WERI-Rb-1 (cell line): Measurements from ENCODE around the gene ADAMTS5.

Source experiments
- DNase-seq: peaks from one replicate; pipeline ENCODE4 v3.0.0-alpha.2; 2020
- H3K27ac ChIP-seq: fragments of 250-450 bp; sonication (Bioruptor Pico); 2 replicates; pipeline ENCODE4 v1.5.1; 2020; ENCODE audit warnings: mild to moderate bottlenecking, moderate library complexity
- H3K27me3 ChIP-seq: fragments of 250-450 bp; sonication (Bioruptor Pico); 2 replicates; pipeline ENCODE4 v1.5.1; 2021; ENCODE audit warnings: mild to moderate bottlenecking, low read depth, moderate library complexity; ENCODE audit not compliant: insufficient read depth, severe bottlenecking
- H3K36me3 ChIP-seq: fragments of 250-450 bp; sonication (Bioruptor Pico); 2 replicates; pipeline ENCODE4 v1.5.1; 2020; ENCODE audit warnings: mild to moderate bottlenecking, moderate library complexity
- H3K4me3 ChIP-seq: 2 replicates; pipeline ENCODE4 v1.5.1; 2011; ENCODE audit warnings: low read depth, mild to moderate bottlenecking, control low read depth, low read length
- H3K9me3 ChIP-seq: fragments of 250-450 bp; sonication (Bioruptor Pico); 2 replicates; pipeline ENCODE4 v1.5.1; 2021; ENCODE audit warnings: mild to moderate bottlenecking, moderate library complexity; ENCODE audit not compliant: severe bottlenecking
- CTCF ChIP-seq: IDR thresholded peaks from 2 replicates; pipeline ENCODE4 v1.5.1; 2011; ENCODE audit warnings: low read depth, mild to moderate bottlenecking, control low read depth, inconsistent platforms, low read length

ADAMTS5 gene

GRCh38 chr21:26884436-26884835 lies 82.5 kb downstream of the ADAMTS5 start:
- Histone ChIP-seq H3K4me3 (no peak overlapping the region), H3K27me3 (peaks cover 77% of the 10 kb centered on the region), H3K27ac (no peak overlapping the region), H3K36me3 (no peaks in the 10 kb centered on the region), H3K9me3 (no peaks in the 10 kb centered on the region)
- DNase-seq: no peak
- no peak for TF ChIP-seq CTCF

- DNase-seq: no peak
- Histone ChIP-seq H3K27ac (no peak overlapping the region), H3K27me3 (peaks cover 77% of the 10 kb centered on the region), H3K9me3 (no peaks in the 10 kb centered on the region), H3K4me3 (no peak overlapping the region), H3K36me3 (no peaks in the 10 kb centered on the region)
- TF ChIP-seq CTCF: no peak
Observed at GRCh38 chr21:26883768-26884167, 83.1 kb downstream of the ADAMTS5 start.

GRCh38 chr21:26881504-26882228 lies 85.2 kb downstream of the ADAMTS5 start:
- H3K27ac ChIP-seq: no peak overlapping the region
- no peak for DNase-seq

GRCh38 chr21:26877018-26877417 lies 89.9 kb downstream of the ADAMTS5 start:
- H3K27me3 ChIP-seq: peaks cover 62% of the 10 kb centered on the region
- no peaks in the 10 kb centered on the region for H3K9me3 ChIP-seq
- H3K27ac ChIP-seq: no peak overlapping the region
- H3K4me3 ChIP-seq: no peak overlapping the region
- no peaks in the 10 kb centered on the region for H3K36me3 ChIP-seq
- TF ChIP-seq CTCF: no peak
- no peak for DNase-seq

More at GRCh38 chr21:26881504-26882228, 85.2 kb downstream of the ADAMTS5 start:
- TF ChIP-seq CTCF: no peak
- Histone ChIP-seq H3K36me3 (no peaks in the 10 kb centered on the region), H3K9me3 (no peaks in the 10 kb centered on the region), H3K4me3 (no peak overlapping the region), H3K27me3 (peaks cover 66% of the 10 kb centered on the region)

GRCh38 chr21:26874347-26874746 lies 92.5 kb downstream of the ADAMTS5 start:
- H3K27ac ChIP-seq: no peak overlapping the region
- no peak overlapping the region for H3K4me3 ChIP-seq
- H3K27me3 ChIP-seq: peaks cover 75% of the 10 kb centered on the region
- H3K36me3 ChIP-seq: no peaks in the 10 kb centered on the region
- no peaks in the 10 kb centered on the region for H3K9me3 ChIP-seq
- no peak for DNase-seq
- TF ChIP-seq CTCF: no peak
